SK-N-SH (cell line): Measurements from ENCODE around the gene PROX2. TPM values are rescaled to one million over a fixed set of nuclear protein-coding genes. Genes with fewer than 3 reads are reported as not detected.

Experiments
- CTCF ChIA-PET: fragments of 300-600, 350-600 bp; formaldehyde crosslinking; extraction: SDS; loops from one replicate; lab custom pipeline; 2021; lab: Yijun Ruan, JAX
- POLR2A ChIA-PET: fragments of 350-600 bp; sonication (Branson Sonifier 250); formaldehyde crosslinking; extraction: SDS; loops from one replicate; lab custom pipeline; 2020; ENCODE audit warnings: antibody characterized with exemption, inconsistent platforms; lab: Yijun Ruan, JAX
- DNase-seq: peaks from one replicate; pipeline ENCODE4 v3.0.0; 2012
- H2AFZ ChIP-seq: fragments of 200-600 bp; sonication (generic); 2 replicates; pipeline ENCODE4 v1.8.1; 2016; ENCODE audit warnings: antibody characterized with exemption, mild to moderate bottlenecking, low read depth
- H3F3A ChIP-seq: fragments of 200-600 bp; sonication (generic); replicated peaks from 2 replicates; pipeline ENCODE3; 2016; ENCODE audit warnings: antibody characterized with exemption, mild to moderate bottlenecking; ENCODE audit not compliant: insufficient read depth
- H3K27ac ChIP-seq, 2 experiments: fragments of 200-500 bp in 1 of 2; fragments of 200-600 bp in 1 of 2; sonication (Bioruptor generic) in 1 of 2; sonication (generic), shearing (Covaris generic) in 1 of 2; 2 replicates each; pipeline versions ENCODE4 v1.5.1 to v1.6.1; 2014 to 2016; ENCODE audit warnings: low read depth in 2 of 2, inconsistent platforms in 1 of 2, low read length in 1 of 2, mild to moderate bottlenecking in 1 of 2, mixed read lengths in 1 of 2
- H3K27me3 ChIP-seq: fragments of 200-600 bp; sonication (generic), shearing (Covaris generic); 2 replicates; pipeline ENCODE4 v1.6.1; 2016; ENCODE audit warnings: mixed run types; ENCODE audit not compliant: insufficient read depth
- H3K36me3 ChIP-seq, 2 experiments: fragments of 200-500 bp in 1 of 2; fragments of 200-600 bp in 1 of 2; sonication (Bioruptor generic) in 1 of 2; sonication (generic) in 1 of 2; replicated peaks in 1 of 2; 2 replicates each; pipeline versions ENCODE3 to v1.5.1; 2014 to 2016; ENCODE audit warnings: low read length in 1 of 2, mild to moderate bottlenecking in 1 of 2; ENCODE audit not compliant: insufficient read depth in 2 of 2, control insufficient read depth in 1 of 2
- H3K4me1 ChIP-seq, 2 experiments: fragments of 200-500 bp in 1 of 2; fragments of 200-600 bp in 1 of 2; sonication (Bioruptor generic) in 1 of 2; sonication (generic), shearing (Covaris generic) in 1 of 2; 2 replicates each; pipeline versions ENCODE4 v1.5.1 to v1.6.1; 2014 to 2016; ENCODE audit warnings: low read depth in 1 of 2, low read length in 1 of 2, mixed run types in 1 of 2; ENCODE audit not compliant: insufficient read depth in 2 of 2, control insufficient read depth in 1 of 2
- H3K4me2 ChIP-seq: fragments of 200-600 bp; sonication (generic), shearing (Covaris generic); 2 replicates; pipeline ENCODE4 v1.6.1; 2017; ENCODE audit warnings: mixed run types
- H3K4me3 ChIP-seq, 2 experiments: fragments of 200-500 bp in 1 of 2; fragments of 200-600 bp in 1 of 2; sonication (Bioruptor generic) in 1 of 2; sonication (generic), shearing (Covaris generic) in 1 of 2; 2 replicates each; pipeline versions ENCODE4 v1.5.1 to v1.8.1; 2014 to 2016; ENCODE audit warnings: low read depth in 2 of 2, inconsistent platforms in 1 of 2, low read length in 1 of 2, mild to moderate bottlenecking in 1 of 2, mixed read lengths in 1 of 2, moderate library complexity in 1 of 2
- H3K79me2 ChIP-seq: fragments of 200-600 bp; sonication (generic); 2 replicates; pipeline ENCODE4 v1.8.1; 2017; ENCODE audit warnings: mild to moderate bottlenecking; ENCODE audit not compliant: insufficient read depth
- H3K9ac ChIP-seq: fragments of 200-600 bp; sonication (generic); 2 replicates; pipeline ENCODE4 v1.6.1; 2017; ENCODE audit warnings: mixed run types
- H3K9me2 ChIP-seq: fragments of 200-600 bp; sonication (generic); 2 replicates; pipeline ENCODE4 v1.6.1; 2017; ENCODE audit warnings: mixed run types
- H3K9me3 ChIP-seq: fragments of 200-600 bp; sonication (generic); 2 replicates; pipeline ENCODE4 v1.6.1; 2017; ENCODE audit warnings: mixed run types, mild to moderate bottlenecking, moderate library complexity
- H4K20me1 ChIP-seq: fragments of 200-600 bp; sonication (generic); 2 replicates; pipeline ENCODE4 v1.6.1; 2017; ENCODE audit warnings: mild to moderate bottlenecking, mixed run types; ENCODE audit not compliant: insufficient read depth
- ELF1 ChIP-seq: IDR thresholded peaks from 2 replicates; pipeline ENCODE4 v1.4.0; 2012
- EP300 ChIP-seq, 2 experiments: IDR thresholded peaks; 2 replicates each; pipeline versions ENCODE4 v1.4.0 to v1.6.1; 2012; ENCODE audit warnings: borderline replicate concordance in 1 of 2, low read depth in 1 of 2, low read length in 1 of 2
- FOXJ3 ChIP-seq: sonication (generic); formaldehyde crosslinking; IDR thresholded peaks from 2 replicates; pipeline ENCODE4 v1.5.1; 2020; ENCODE audit warnings: mild to moderate bottlenecking, missing genetic modification reagents
- FOXM1 ChIP-seq: IDR thresholded peaks from 2 replicates; pipeline ENCODE4 v1.4.0; 2012; ENCODE audit warnings: low read depth, mild to moderate bottlenecking
- MXI1 ChIP-seq: IDR thresholded peaks from 2 replicates; pipeline ENCODE4 v1.6.1; 2012; ENCODE audit warnings: mild to moderate bottlenecking, low read depth, low read length, improper control_type of control experiment
- RCOR1 ChIP-seq: fragments of 150-350 bp; IDR thresholded peaks from 2 replicates; pipeline ENCODE4 v1.6.1; 2017; ENCODE audit warnings: antibody characterized with exemption, low read length
- RFX5 ChIP-seq: IDR thresholded peaks from 2 replicates; pipeline ENCODE4 v1.6.1; 2012; ENCODE audit warnings: mild to moderate bottlenecking, improper control_type of control experiment, low read length
- TAF1 ChIP-seq: IDR thresholded peaks from 2 replicates; pipeline ENCODE4 v1.6.1; 2012; ENCODE audit warnings: low read depth, mild to moderate bottlenecking, low read length, moderate library complexity, borderline replicate concordance
- YY1 ChIP-seq: IDR thresholded peaks from 2 replicates; pipeline ENCODE4 v1.4.0; 2012; ENCODE audit warnings: low read depth, mild to moderate bottlenecking
- whole genome bisulfite sequencing: methylation state at CpG from one replicate; pipeline ENCODE4 v1.1.6; 2017; ENCODE audit warnings: low lambda C conversion rate; 5-methylcytosine and 5-hydroxymethylcytosine counted together
- polyA plus RNA-seq, 3 experiments: library from polyadenylated mRNA; depleted of rRNA; stranded (reverse); fragments of >200 nt; gene quantifications; 2 replicates each; pipeline ENCODE4 v1.2.3, GENCODE V29; 2012
- TF ChIP-seq, protein P1 (sequence below): IDR thresholded peaks from 2 replicates; pipeline ENCODE4 v1.4.0; 2012; ENCODE audit warnings: low read depth, borderline replicate concordance
- TF ChIP-seq, protein P2 (sequence below): IDR thresholded peaks from 2 replicates; pipeline ENCODE4 v1.4.0; 2012; ENCODE audit warnings: low read depth

The PROX2 gene
- polyA plus RNA-seq, 1 of the 3 experiments (the other 2 are of a cell fraction) = not detected

DNA sequence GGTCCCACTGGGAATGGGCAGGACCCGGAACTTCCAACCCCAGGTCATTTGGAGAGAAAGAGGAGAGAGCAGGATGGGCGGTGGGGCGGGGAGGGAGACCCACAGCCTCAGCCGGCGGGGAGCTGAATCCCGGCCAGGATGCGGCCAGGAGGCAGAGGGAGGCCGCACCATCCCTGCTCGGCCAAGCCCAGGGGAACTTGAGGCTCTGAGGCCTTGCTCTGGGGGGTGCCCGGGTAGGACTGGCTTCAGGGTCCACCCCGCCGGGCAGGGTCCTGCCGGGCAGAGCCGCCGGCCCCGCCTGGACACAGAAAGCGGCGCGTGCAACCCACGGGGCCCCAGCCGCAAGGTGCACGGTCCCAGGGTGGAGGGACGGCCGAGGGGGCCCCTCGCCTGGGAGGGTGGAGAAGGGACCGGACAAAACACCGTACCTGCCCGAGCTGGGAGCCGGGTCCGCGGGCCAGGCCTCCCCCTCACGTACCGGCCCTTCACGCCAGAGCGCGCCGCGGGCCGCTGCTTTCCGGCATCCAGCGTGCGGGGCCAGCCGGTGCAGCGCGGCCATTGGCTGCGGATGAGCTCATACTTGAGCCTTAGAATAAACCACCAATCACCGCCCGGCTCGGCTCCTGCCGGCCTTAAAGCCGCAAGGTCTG is 46.9 kb upstream of the PROX2 start, which contains the start of gene RPS6KL1:
Gene RPS6KL1 (minus strand): TSS at position 509 of the 650 bp plus-strand sequence. CDS start 1,719 bp downstream, outside the sequence.
- H3K4me2 ChIP-seq = peak within 1 kb of the TSS; percentile 70
- peaks cover 6% of the 10 kb centered on the region; the same call in 1 of the 2 replicates for H3K27me3 ChIP-seq
- ChIA-PET CTCF (interaction anchor here (1.2 to 2.7 kb wide), 10 partner anchors 12 to 181 kb away, joined by 3 to 17 read pairs (median 6); no protein-coding TSS in a partner anchor), POLR2A (interaction anchor here (0.6 to 1.9 kb wide), 6 partner anchors 12 to 173 kb away, joined by 3 to 7 read pairs (median 4); partner anchors contain the start of gene ZC2HC1C)
- H3K4me3 ChIP-seq = peak within 1 kb of the TSS; percentile 52 to 61
- H3F3A ChIP-seq = no peaks in the 10 kb centered on the region
- peak within 1 kb of the TSS; percentile 85; the same call in 1 of the 2 replicates for H2AFZ ChIP-seq
- no peak within 1 kb of the TSS for H3K27ac ChIP-seq
- H3K9ac ChIP-seq = peak within 1 kb of the TSS; percentile 36; the same call in 1 of the 2 replicates
- TF ChIP-seq, protein P1, sequence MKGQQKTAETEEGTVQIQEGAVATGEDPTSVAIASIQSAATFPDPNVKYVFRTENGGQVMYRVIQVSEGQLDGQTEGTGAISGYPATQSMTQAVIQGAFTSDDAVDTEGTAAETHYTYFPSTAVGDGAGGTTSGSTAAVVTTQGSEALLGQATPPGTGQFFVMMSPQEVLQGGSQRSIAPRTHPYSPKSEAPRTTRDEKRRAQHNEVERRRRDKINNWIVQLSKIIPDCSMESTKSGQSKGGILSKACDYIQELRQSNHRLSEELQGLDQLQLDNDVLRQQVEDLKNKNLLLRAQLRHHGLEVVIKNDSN = no peak
- no peak for TF ChIP-seq FOXJ3 (CRISPR knock-in tag)
- TF ChIP-seq, protein P2, sequence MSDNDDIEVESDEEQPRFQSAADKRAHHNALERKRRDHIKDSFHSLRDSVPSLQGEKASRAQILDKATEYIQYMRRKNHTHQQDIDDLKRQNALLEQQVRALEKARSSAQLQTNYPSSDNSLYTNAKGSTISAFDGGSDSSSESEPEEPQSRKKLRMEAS = no peak
- peak; percentile 69; the same call in 1 of the 2 replicates for TF ChIP-seq MXI1
- TF ChIP-seq YY1 = no peak
- peak; percentile 97 for TF ChIP-seq RCOR1
- H3K9me3 ChIP-seq = no peaks in the 10 kb centered on the region
- no peaks in the 10 kb centered on the region for H3K36me3 ChIP-seq
- 13% methylated on average over 25 of the region's 51 CpGs for WGBS
- no peaks in the 10 kb centered on the region for H4K20me1 ChIP-seq
- DNase-seq = peak; percentile 98
- H3K4me1 ChIP-seq = no peaks in the 10 kb centered on the region; a peak in 1 of 4 replicates
- H3K9me2 ChIP-seq = no peaks in the 10 kb centered on the region
- no peaks in the 10 kb centered on the region for H3K79me2 ChIP-seq

DNA sequence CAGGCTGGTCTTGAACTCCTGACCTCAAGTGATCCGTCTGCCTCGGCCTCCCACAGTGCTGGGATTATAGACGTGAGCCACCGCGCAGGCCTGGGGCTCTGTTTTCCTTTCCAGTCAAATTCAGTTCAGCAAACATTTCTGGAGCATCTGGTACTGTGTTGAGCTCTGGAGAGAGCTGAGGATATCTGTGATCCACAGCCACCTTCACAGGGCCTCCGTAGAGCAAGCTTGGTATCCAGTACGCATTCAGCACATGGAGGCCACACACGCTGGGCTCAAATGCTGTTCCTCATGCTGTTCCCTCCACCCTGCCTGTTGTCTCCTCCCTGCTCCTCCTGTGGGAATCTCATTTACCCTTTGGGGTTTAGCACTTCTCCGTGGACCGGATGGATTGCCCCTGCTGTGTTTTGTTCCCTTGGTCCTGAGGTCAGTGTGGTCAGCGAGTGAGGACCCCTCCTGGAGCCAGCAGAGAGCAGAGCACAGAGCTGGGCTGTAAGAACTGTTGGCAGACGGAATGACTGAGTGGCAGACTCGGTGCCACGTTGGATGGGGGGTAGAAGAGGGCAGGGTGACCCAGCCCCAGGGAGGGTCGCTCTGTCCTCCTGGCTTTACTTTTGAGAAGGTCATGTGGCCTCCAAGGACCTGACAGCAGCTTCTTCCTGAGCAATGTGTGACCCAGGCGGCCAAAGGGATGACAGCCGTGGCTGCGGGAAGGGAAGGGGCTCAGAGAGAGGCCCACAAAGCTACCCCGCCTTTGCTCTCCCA is 46.2 kb upstream of the PROX2 start:
- TF ChIP-seq FOXM1 (no peak), TAF1 (no peak), EP300 (IDR thresholded peaks at IDR 0.05; ENCODE audit: borderline replicate concordance in 1 of 2, low read depth in 1 of 2, low read length in 1 of 2) (no peak), RFX5 (no peak), ELF1 (no peak)
- TF ChIP-seq, protein P2 = no peak
- Histone ChIP-seq H2AFZ (0 out of 2 replicates have a peak overlapping the region, but pooled peaks have one; percentile 85), H3K4me2 (peak overlapping the region; percentile 70; the same call in 1 of the 2 replicates), H3K4me1 (no peaks in the 10 kb centered on the region; a peak in 1 of 4 replicates), H3K9ac (peak overlapping the region; percentile 36; the same call in 1 of the 2 replicates), H3K79me2 (no peaks in the 10 kb centered on the region), H3K36me3 (no peaks in the 10 kb centered on the region), H3K9me3 (no peaks in the 10 kb centered on the region), H4K20me1 (no peaks in the 10 kb centered on the region), H3K9me2 (no peaks in the 10 kb centered on the region), H3K4me3 (peak overlapping the region; percentile 52 to 61), H3K27me3 (peaks cover 6% of the 10 kb centered on the region; the same call in 1 of the 2 replicates), H3K27ac (no peak overlapping the region), H3F3A (no peaks in the 10 kb centered on the region)
- 96% methylated on average over 15 of the region's 19 CpGs for WGBS
- no peak for DNase-seq
- POLR2A ChIA-PET = interaction anchor here (1.0 to 1.9 kb wide), 4 partner anchors 11 to 147 kb away, joined by 4 read pairs; partner anchors contain the start of gene ZC2HC1C
- CTCF ChIA-PET = interaction anchor here (0.8 to 3.3 kb wide), 11 partner anchors 16 to 204 kb away, joined by 3 to 17 read pairs (median 6); partner anchors contain the start of gene NEK9
